RPMI8226 (cell line): Measurements from ENCODE around the gene RPP25L.

ENCODE experiments used
- DNase-seq: peaks from one replicate; pipeline ENCODE4 v3.0.0-alpha.2; 2015

Gene RPP25L

GRCh38 chr9:34637356-34638137 lies 25.6 kb upstream of the RPP25L start, which contains the start of gene SIGMAR1:
Gene SIGMAR1 (minus strand): TSS chr9:34637787. CDS start chr9:34637697, 90 bp downstream.
- DNase-seq = peak; percentile 95

- peak; percentile 22 for DNase-seq
These were observed 25.0 kb upstream of the RPP25L start for GRCh38 chr9:34636791-34637355.

- DNase-seq = no peak
These were observed 23.7 kb upstream of the RPP25L start for GRCh38 chr9:34635556-34635955.

- DNase-seq = no peak
These were observed 22.8 kb upstream of the RPP25L start for GRCh38 chr9:34634551-34635248.

GRCh38 chr9:34633851-34634550 lies 22.1 kb upstream of the RPP25L start:
- peak; percentile 67 for DNase-seq

- DNase-seq = no peak
These were observed 21.3 kb upstream of the RPP25L start for GRCh38 chr9:34633166-34633565.

GRCh38 chr9:34630402-34631154 lies 18.7 kb upstream of the RPP25L start:
- no peak for DNase-seq

GRCh38 chr9:34629491-34629808 lies 17.6 kb upstream of the RPP25L start:
- DNase-seq = no peak

GRCh38 chr9:34628656-34629490 lies 17.0 kb upstream of the RPP25L start, which contains the start of gene ARID3C:
Gene ARID3C (minus strand): TSS chr9:34629066. CDS start chr9:34628014, 1,052 bp downstream.
- peak; percentile 67 for DNase-seq

- no peak for DNase-seq
These were observed 16.1 kb upstream of the RPP25L start for GRCh38 chr9:34627716-34628655.

- no peak for DNase-seq
These were observed 13.2 kb upstream of the RPP25L start for GRCh38 chr9:34625186-34625486.

- DNase-seq = no peak
These were observed 12.7 kb upstream of the RPP25L start for GRCh38 chr9:34624475-34625185.

- DNase-seq = no peak
These were observed 11.7 kb upstream of the RPP25L start for GRCh38 chr9:34623374-34624235.

- peak; percentile 94 for DNase-seq
These were observed 8.4 kb upstream of the RPP25L start, which contains the start of gene DCTN3 for GRCh38 chr9:34620061-34620994. Gene DCTN3 (minus strand): TSS chr9:34620495. CDS start chr9:34620464, 31 bp downstream.

GRCh38 chr9:34615132-34615531 lies 3.2 kb upstream of the RPP25L start:
- DNase-seq = no peak

- DNase-seq = peak; percentile 85
These were observed 992 bp upstream of the RPP25L start for GRCh38 chr9:34612788-34613390.

GRCh38 chr9:34611251-34611810 lies 566 bp downstream of the RPP25L start:
- DNase-seq = no peak
